Measurements from ENCODE around the gene LDHAL6B.

GRCh38 chr15:59203008-59203407, 3.6 kb upstream of the LDHAL6B start:
- TF ChIP-seq, protein P1, sequence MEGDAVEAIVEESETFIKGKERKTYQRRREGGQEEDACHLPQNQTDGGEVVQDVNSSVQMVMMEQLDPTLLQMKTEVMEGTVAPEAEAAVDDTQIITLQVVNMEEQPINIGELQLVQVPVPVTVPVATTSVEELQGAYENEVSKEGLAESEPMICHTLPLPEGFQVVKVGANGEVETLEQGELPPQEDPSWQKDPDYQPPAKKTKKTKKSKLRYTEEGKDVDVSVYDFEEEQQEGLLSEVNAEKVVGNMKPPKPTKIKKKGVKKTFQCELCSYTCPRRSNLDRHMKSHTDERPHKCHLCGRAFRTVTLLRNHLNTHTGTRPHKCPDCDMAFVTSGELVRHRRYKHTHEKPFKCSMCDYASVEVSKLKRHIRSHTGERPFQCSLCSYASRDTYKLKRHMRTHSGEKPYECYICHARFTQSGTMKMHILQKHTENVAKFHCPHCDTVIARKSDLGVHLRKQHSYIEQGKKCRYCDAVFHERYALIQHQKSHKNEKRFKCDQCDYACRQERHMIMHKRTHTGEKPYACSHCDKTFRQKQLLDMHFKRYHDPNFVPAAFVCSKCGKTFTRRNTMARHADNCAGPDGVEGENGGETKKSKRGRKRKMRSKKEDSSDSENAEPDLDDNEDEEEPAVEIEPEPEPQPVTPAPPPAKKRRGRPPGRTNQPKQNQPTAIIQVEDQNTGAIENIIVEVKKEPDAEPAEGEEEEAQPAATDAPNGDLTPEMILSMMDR (IDR thresholded peaks at IDR 0.05) = no peak
- TF ChIP-seq POLR2A (IDR thresholded peaks at IDR 0.05) (no peak), POLR2AphosphoS5 (IDR thresholded peaks at IDR 0.05) (no peak)

Measured in stomach (tissue), 4 donors.